IMR-90 (cell line): ENCODE data around the gene TM4SF20. TPM values are rescaled to one million over a fixed set of nuclear protein-coding genes. Genes with fewer than 3 reads are reported as not detected.

Experiments used
- ATAC-seq: fragments of 200-7000 bp; cut with Tn5 transposase; 2 replicates; pipeline ENCODE4 v1.9.1; 2020; ENCODE audit warnings: low read depth, mild to moderate bottlenecking, moderate library complexity
- BruUV-seq: library from RNA; stranded (reverse); fragments of 400-500 nt; replicated peaks from 2 replicates; lab custom pipeline; 2021; lab: Mats Ljungman, UMichigan
- CTCF ChIA-PET: fragments of 300-600 bp; formaldehyde crosslinking; extraction: SDS; loops from one replicate; lab custom pipeline; 2021; ENCODE audit warnings: antibody characterized with exemption; lab: Yijun Ruan, JAX
- POLR2A ChIA-PET: fragments of 300-600 bp; sonication (Branson Sonifier 250); formaldehyde crosslinking; loops from one replicate; lab custom pipeline; 2022; ENCODE audit warnings: antibody characterized with exemption; ENCODE audit not compliant: unreplicated experiment; lab: Charles Lee
- DNase-seq: peaks from one replicate; pipeline ENCODE4 v3.0.0; 2013
- H2AFZ ChIP-seq: replicated peaks from 2 replicates; pipeline ENCODE3; 2013; ENCODE audit warnings: low read length, mild to moderate bottlenecking; ENCODE audit not compliant: poor library complexity
- H2AK5ac ChIP-seq: 2 replicates; pipeline ENCODE4 v1.6.1; 2013; ENCODE audit warnings: low read depth, low read length, inconsistent platforms
- H2AK9ac ChIP-seq: replicated peaks from 2 replicates; pipeline ENCODE3; 2013; ENCODE audit warnings: mild to moderate bottlenecking, low read depth, low read length, moderate library complexity; ENCODE audit not compliant: poor library complexity
- H2BK120ac ChIP-seq: 2 replicates; pipeline ENCODE4 v1.6.1; 2013; ENCODE audit warnings: low read depth, low read length, inconsistent platforms
- H2BK15ac ChIP-seq: 3 replicates; pipeline ENCODE4 v1.6.1; 2013; ENCODE audit warnings: low read depth, low read length, inconsistent platforms
- H2BK20ac ChIP-seq: 2 replicates; pipeline ENCODE4 v1.6.1; 2013; ENCODE audit warnings: low read depth, mild to moderate bottlenecking, inconsistent platforms, low read length, moderate library complexity
- H2BK5ac ChIP-seq: 2 replicates; pipeline ENCODE4 v1.6.1; 2013; ENCODE audit warnings: mild to moderate bottlenecking, low read depth, low read length, inconsistent platforms; ENCODE audit not compliant: poor library complexity, severe bottlenecking
- H3K14ac ChIP-seq: replicated peaks from 2 replicates; pipeline ENCODE4 v1.6.1; 2013; ENCODE audit warnings: low read depth, low read length, inconsistent platforms
- H3K18ac ChIP-seq: 2 replicates; pipeline ENCODE4 v1.6.1; 2013; ENCODE audit warnings: low read depth, low read length, control low read depth
- H3K23ac ChIP-seq: 2 replicates; pipeline ENCODE4 v1.6.1; 2013; ENCODE audit warnings: low read depth, low read length, inconsistent platforms
- H3K27ac ChIP-seq: 2 replicates; pipeline ENCODE4 v1.5.1; 2013; ENCODE audit warnings: mild to moderate bottlenecking, control low read depth, low read length; ENCODE audit not compliant: insufficient read depth
- H3K27me3 ChIP-seq: 2 replicates; pipeline ENCODE4 v1.6.1; 2013; ENCODE audit warnings: low read length; ENCODE audit not compliant: control insufficient read depth, insufficient read depth
- H3K36me3 ChIP-seq: 2 replicates; pipeline ENCODE4 v1.6.1; 2013; ENCODE audit warnings: low read length, mixed read lengths; ENCODE audit not compliant: control insufficient read depth, insufficient read depth
- H3K4ac ChIP-seq: 2 replicates; pipeline ENCODE4 v1.6.1; 2013; ENCODE audit warnings: low read depth, low read length, inconsistent platforms
- H3K4me1 ChIP-seq: 2 replicates; pipeline ENCODE4 v1.6.1; 2013; ENCODE audit warnings: low read length, mixed read lengths; ENCODE audit not compliant: control insufficient read depth, insufficient read depth
- H3K4me2 ChIP-seq: 2 replicates; pipeline ENCODE4 v1.6.1; 2013; ENCODE audit warnings: low read depth, mild to moderate bottlenecking, control low read depth, low read length, moderate library complexity
- H3K4me3 ChIP-seq: 2 replicates; pipeline ENCODE4 v1.5.1; 2013; ENCODE audit warnings: low read depth, mild to moderate bottlenecking, control low read depth, low read length, moderate library complexity; ENCODE audit not compliant: insufficient read depth
- H3K56ac ChIP-seq: 2 replicates; pipeline ENCODE4 v1.6.1; 2013; ENCODE audit warnings: low read length, inconsistent platforms; ENCODE audit not compliant: insufficient read depth; ENCODE audit errors: extremely low read depth
- H3K79me1 ChIP-seq, 2 experiments: 2 replicates each; pipeline ENCODE4 v1.6.1; 2013; ENCODE audit warnings: low read length in 2 of 2, inconsistent platforms in 1 of 2, low read depth in 1 of 2
- H3K9ac ChIP-seq: 2 replicates; pipeline ENCODE4 v1.6.1; 2013; ENCODE audit warnings: low read depth, low read length, control low read depth
- H3K9me1 ChIP-seq: 2 replicates; pipeline ENCODE4 v1.6.1; 2013; ENCODE audit warnings: low read length, inconsistent platforms; ENCODE audit not compliant: insufficient read depth
- H3K9me3 ChIP-seq: 2 replicates; pipeline ENCODE4 v1.6.1; 2013; ENCODE audit warnings: low read length; ENCODE audit not compliant: control insufficient read depth, insufficient read depth
- H4K20me1 ChIP-seq: 2 replicates; pipeline ENCODE4 v1.6.1; 2013; ENCODE audit warnings: low read length, inconsistent platforms; ENCODE audit not compliant: insufficient read depth
- H4K5ac ChIP-seq: 2 replicates; pipeline ENCODE4 v1.6.1; 2013; ENCODE audit warnings: mild to moderate bottlenecking, low read depth, low read length, control low read depth
- H4K8ac ChIP-seq, 2 experiments: 2 replicates each; pipeline ENCODE4 v1.6.1; 2013; ENCODE audit warnings: low read depth in 2 of 2, low read length in 2 of 2, control low read depth in 1 of 2, inconsistent platforms in 1 of 2
- H4K91ac ChIP-seq: 2 replicates; pipeline ENCODE4 v1.6.1; 2013; ENCODE audit warnings: low read depth, low read length, inconsistent platforms; ENCODE audit not compliant: insufficient read depth
- CEBPB ChIP-seq: IDR thresholded peaks from 2 replicates; pipeline ENCODE4 v1.6.1; 2012; ENCODE audit warnings: low read depth, low read length, improper control_type of control experiment
- FOS ChIP-seq: fragments of 150-350 bp; IDR thresholded peaks from 2 replicates; pipeline ENCODE4 v1.6.1; 2016; ENCODE audit warnings: low read depth, low read length
- WGBS, 2 experiments: methylation state at CpG; one replicate each; pipeline versions ENCODE4 v1.1.5 to v1.1.7; 2013; ENCODE audit warnings: missing lambda C conversion rate in 2 of 2; ENCODE audit not compliant: insufficient read length in 1 of 2; ENCODE audit errors: extremely low coverage in 2 of 2; 5-methylcytosine and 5-hydroxymethylcytosine counted together
- dilution Hi-C: fragments of 300-500 bp; cut with HindIII; formaldehyde crosslinking; loops from one replicate; pipeline ENCODE4 v1.14.3; 2018; ENCODE audit warnings: low sequenced_read_pairs; ENCODE audit not compliant: unreplicated experiment
- in situ Hi-C: fragments of 300-500 bp; cut with MboI; formaldehyde crosslinking; loops from 3 replicates; pipeline ENCODE4 v1.14.3; 2019; ENCODE audit warnings: low sequenced_read_pairs, inconsistent platforms, mixed read lengths
- intact Hi-C: fragments of 100-400 bp; cut with micrococcal nuclease; formaldehyde crosslinking; loops from 2 replicates; pipeline ENCODE4 v1.10.0; 2022
- polyA plus RNA-seq, 3 experiments: library from polyadenylated mRNA; depleted of rRNA; stranded (reverse); fragments of >200 nt; gene quantifications; 2 replicates each; pipeline ENCODE4 v1.2.3, GENCODE V29; 2012; ENCODE audit warnings: low replicate concordance in 1 of 3
- total RNA-seq: library from RNA; depleted of rRNA; stranded (reverse); fragments of >200 nt; gene quantifications from 2 replicates; pipeline ENCODE4 v1.2.3, GENCODE V29; 2012

The TM4SF20 gene
- total and polyA plus RNA-seq, 2 of the 4 experiments (the other 2 are of a cell fraction) = under 0.01 to 0.03 TPM

DNA sequence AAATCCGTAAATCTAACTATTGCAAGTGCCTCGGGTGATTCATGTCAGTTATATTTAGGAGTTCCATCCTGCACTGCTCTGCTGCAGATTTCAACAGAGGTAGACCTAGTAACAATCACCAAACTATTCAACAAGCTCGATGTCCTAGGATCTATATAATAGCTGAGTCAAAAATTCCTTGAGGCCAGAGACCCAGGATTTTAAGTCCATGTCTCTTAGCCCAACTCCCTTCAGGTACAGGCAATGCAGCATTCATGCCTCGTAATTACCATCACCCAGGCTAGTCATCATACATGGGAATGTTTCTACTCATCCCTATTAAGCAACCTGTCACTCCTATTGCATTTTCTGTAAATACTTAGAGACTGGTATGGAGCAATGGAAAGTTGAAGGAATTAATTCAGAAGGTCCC, 729 bp downstream of the TM4SF20 start:
- dilution Hi-C loops (no loop called here), intact Hi-C loops (no loop called here), in situ Hi-C loops (no loop called here)
- Histone ChIP-seq H2BK120ac (no peak overlapping the region; the same call in 1 of the 2 replicates), H2AFZ (no peak overlapping the region), H3K27me3 (no peaks in the 10 kb centered on the region), H3K4me2 (no peak overlapping the region), H2BK20ac (no peak overlapping the region), H2BK5ac (peak overlapping the region; percentile 55), H3K18ac (no peak overlapping the region), H3K56ac (no peak overlapping the region), H3K9ac (no peak overlapping the region), H3K79me1 (no peaks in the 10 kb centered on the region), H3K9me1 (no peaks in the 10 kb centered on the region), H4K91ac (no peak overlapping the region), H3K4me3 (no peak overlapping the region), H3K27ac (no peak overlapping the region), H3K9me3 (no peaks in the 10 kb centered on the region), H3K14ac (no peak overlapping the region; the same call in 1 of the 2 replicates), H4K20me1 (no peaks in the 10 kb centered on the region), H4K8ac (no peak overlapping the region), H3K23ac (no peak overlapping the region), H3K4me1 (peaks cover 5% of the 10 kb centered on the region), H3K4ac (0 out of 2 replicates have a peak overlapping the region, but pooled peaks have one; percentile 4), H2AK5ac (no peak overlapping the region), H2BK15ac (peak overlapping the region; percentile 26; the same call in 1 of the 3 replicates), H4K5ac (no peak overlapping the region), H3K36me3 (no peaks in the 10 kb centered on the region), H2AK9ac (no peak overlapping the region)
- ChIA-PET POLR2A (no interaction called here), CTCF (interaction anchor here (0.6 kb wide), 1 partner anchor 202 kb away, joined by 4 read pairs; no protein-coding TSS in a partner anchor)
- peak; percentile 25; the same call in 1 of the 2 replicates for ATAC-seq
- peak; percentile 45 for DNase-seq
- 60% methylated on average over 2 of the region's 4 CpGs; no CpG with 5 or more reads in 1 of the 2 experiments for WGBS, 2 experiments
- TF ChIP-seq FOS (no peak), CEBPB (peak; percentile 84)
- no TSS peak for BruUV-seq
